ENCODE results near the gene PRR23C.
"Not testable (repeated sequence)": the region's sequence is repeated elsewhere in the genome, so short reads cannot be mapped to it uniquely, and the experiment has no call there.

PRR23C gene

DNA sequence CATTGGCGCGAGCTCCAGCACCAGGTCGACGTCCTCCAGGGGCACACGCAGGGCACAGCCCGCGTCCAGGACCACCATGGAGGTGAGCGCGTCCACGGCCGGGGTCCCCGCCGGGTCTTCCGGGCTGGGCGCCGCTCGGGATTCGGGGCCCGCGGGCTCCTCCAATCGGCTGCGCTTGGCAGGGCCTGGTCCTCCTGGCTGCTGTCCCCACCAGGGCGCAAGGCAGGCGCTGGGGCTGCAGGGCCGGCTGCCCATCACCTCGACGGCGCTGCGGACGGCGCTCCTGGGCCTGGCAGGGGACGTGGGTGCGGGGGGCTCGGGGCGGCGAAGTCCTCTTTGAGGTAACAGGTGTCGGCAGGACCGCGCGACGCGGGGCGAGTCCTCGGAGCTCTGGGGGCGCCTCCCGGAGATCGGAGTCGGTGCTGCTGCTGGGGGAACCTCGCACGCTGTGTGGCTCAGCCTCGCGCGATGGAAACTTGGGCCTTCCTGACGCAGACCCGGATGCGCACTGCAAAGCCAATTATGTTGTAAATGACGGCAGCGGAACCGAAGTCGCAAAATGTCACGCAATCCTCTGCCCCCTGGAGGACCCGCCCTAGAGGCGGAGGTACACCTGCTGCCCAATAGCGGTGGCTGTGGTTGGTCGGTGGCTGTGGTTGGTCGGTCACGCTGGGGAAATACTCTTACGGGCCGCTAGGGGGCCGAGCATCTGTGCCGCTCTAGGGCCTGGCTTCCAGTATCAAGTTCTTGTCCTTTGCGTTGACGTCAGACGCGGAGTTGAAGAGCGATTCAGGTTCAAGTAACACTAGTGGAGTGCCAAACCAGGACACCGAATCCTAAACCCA is at the start of gene PRR23C:
Gene PRR23C (minus strand): TSS at position 527 of the 845 bp plus-strand sequence. CDS start 272 bp downstream, at position 255.
- no peak for DNase-seq (ENCODE audit: low read depth in 1 of 2, low spot score in 1 of 2)

DNA sequence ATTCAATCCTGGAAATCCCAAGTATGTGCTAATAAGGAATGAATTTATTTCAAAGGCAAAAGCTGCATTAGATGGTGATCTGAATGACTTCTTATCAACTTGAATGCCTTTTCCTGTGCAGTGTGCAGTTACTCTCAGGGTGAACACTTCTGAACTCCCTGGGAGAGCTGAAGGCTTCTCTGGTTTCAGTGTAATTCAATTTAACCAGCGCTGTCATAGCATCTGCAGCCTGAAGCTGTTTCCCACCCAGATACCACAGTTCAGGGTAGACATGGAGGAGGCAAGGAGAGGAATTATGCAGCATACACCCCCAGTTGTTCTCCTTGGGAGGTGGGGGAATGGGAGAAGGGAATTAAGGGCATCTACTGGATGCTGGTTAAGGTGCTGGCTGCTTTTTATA is 49.1 kb upstream of the PRR23C start:
- no peak for DNase-seq (ENCODE audit: low read depth in 1 of 2, low spot score in 1 of 2)

- no peak for DNase-seq (ENCODE audit: low read depth in 1 of 2, low spot score in 1 of 2)
Measured at GRCh38 chr3:139088462-139089324, 44.0 kb upstream of the PRR23C start.

GRCh38 chr3:139087621-139088020 is 42.9 kb upstream of the PRR23C start:
- DNase-seq (ENCODE audit: low read depth in 1 of 2, low spot score in 1 of 2), result no peak

DNA sequence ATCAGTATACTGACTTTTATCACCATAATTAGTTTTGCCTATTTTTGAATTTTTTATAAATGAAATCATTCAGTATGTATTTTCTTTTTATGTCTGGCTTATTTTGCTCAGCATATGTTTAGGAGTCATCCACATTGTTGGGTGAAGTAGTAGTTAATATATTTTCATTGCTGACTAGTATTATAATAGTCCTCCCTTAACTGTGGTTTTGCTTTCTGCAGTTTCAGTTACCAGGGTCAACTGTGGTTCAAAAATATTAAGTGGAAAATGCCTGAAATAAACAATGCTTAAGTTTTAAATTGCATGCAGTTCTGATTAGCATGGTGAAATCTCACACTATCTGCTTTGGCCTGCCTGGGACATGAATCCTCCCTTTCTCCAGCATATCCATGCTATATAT is 39.5 kb upstream of the PRR23C start:
- DNase-seq (ENCODE audit: low read depth in 1 of 2, low spot score in 1 of 2), result no peak

DNA sequence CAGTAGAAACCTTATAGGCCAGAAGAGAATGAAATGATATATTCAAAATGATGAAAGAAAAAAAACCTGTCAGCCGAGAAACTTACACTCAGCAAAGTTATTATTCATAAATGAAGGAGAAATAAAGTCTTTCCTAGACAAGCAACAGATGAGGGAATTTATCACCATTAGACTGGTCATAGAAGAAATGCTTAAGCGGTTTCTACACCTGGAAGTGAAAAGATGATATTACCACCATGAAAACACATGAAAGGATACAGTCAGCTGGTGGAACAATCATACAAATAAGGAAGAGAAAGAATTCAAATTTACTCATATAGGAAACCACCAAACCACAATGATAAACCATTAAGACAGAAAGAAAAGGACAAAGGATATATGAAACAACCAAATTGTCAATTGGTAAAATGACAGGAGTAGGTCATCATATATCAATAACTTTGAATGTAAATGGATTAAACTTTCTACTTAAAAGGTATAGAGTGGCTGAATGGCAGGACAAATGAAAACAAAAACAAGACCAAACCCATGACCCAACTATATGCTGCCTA is 29.9 kb upstream of the PRR23C start:
- DNase-seq (ENCODE audit: low read depth in 1 of 2, low spot score in 1 of 2), result no peak

- no peak for DNase-seq (ENCODE audit: low read depth in 1 of 2, low spot score in 1 of 2)
Measured at GRCh38 chr3:139062918-139063317, 18.2 kb upstream of the PRR23C start.

- DNase-seq (ENCODE audit: low read depth in 1 of 2, low spot score in 1 of 2), result no peak
Measured at GRCh38 chr3:139052802-139053600, 8.3 kb upstream of the PRR23C start.

DNA sequence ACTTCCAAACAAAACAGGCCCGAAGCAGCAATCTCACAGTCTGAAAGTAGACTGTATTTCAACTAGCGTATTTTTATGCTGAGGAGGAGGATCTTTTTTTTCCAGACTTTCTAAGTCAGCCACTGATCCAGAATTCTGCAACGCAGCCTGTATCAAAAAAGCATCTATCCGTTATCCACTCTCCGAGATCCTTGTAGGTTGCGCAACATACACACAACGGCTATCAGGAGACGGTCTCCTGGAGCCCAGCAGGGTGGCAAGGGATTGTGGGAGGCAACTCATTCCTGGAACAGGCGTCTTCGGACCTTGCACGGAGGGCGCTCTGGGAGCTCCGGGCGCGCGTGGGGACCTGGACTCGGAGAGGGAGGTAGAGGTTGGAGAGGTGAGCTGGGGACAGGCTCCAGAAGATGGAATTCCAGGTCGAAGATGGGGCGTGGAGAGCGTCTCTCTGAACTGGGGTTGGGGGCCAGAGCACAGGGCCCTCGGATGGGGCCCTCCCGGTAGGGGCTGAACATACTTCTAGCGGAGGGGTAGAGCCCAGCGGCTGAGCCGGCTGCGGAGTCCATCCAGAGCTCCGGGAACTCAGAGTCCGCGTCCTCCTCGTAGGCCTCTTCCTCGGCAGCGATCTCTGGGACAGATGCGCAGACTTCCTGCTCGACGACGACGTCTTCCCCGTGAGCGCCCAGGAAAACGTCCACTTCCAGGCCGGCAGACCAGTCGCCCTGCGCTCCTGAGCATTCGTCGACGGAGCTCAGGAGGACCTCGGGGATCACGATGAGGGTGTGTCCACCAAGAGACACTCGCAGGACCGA is 932 bp downstream of the PRR23C start:
- no peak for DNase-seq (ENCODE audit: low read depth in 1 of 2, low spot score in 1 of 2)

DNA sequence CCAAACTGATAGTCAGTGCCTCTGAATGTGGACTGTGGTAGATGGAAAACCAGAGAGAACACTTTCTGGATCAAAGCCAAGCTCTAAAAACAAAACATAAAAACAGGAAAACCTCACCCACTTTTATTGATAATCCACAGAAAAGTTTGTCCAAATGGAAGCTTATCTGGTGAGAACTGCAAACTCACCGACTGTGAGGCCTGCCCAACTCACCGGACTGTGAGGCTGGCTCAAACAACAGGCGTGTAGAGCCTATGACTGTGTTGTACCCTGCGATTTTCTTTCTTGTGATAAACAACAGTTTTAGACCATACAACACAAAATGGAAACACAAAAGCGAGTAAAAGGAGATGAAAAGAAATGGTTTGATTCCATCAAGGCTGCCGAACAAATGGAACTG is 7.2 kb downstream of the PRR23C start:
- no peak for DNase-seq (ENCODE audit: low read depth in 1 of 2, low spot score in 1 of 2)

GRCh38 chr3:139032326-139033002 is 12.2 kb downstream of the PRR23C start:
- no peak for DNase-seq (ENCODE audit: low read depth in 1 of 2, low spot score in 1 of 2)

DNA sequence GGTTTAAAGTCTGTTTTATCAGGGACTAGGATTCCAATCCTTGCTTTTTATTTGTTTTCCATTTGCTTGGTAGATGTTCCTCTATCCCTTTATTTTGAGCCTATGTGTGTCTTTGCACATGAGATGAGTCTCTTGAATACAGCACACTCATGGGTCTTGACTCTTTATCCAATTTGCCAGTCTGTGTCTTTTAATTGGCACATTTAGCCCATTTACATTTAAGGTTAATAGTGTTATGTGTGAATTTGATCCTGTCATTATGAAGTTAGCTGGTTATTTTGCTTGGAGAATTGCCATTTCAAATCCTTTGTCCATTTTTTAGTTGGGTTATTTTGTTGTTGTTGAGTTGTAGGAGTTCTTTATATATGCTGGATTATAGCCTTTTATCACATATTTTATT is 14.1 kb downstream of the PRR23C start:
- not testable (repeated sequence) for DNase-seq (ENCODE audit: low read depth in 1 of 2, low spot score in 1 of 2)

DNA sequence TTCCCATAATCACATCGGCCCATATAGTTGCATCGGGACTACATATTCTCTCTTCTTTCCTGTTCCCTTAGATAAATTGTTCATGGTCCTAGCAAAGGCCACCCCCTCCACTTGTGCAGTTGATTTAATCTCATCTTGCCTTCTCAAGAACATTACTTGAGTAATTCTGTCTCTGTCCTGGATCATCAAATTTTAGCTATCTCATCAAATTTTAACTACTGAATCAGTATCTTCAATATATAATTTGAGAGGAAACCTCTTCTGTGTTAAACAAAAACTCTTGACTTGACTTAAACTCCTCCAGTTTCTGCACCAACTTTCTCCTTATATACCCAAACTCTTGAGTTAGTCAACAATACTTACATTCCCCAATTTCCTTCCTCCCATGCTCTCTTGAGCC is 19.7 kb downstream of the PRR23C start:
- DNase-seq (ENCODE audit: low read depth in 1 of 2, low spot score in 1 of 2), result no peak

DNA sequence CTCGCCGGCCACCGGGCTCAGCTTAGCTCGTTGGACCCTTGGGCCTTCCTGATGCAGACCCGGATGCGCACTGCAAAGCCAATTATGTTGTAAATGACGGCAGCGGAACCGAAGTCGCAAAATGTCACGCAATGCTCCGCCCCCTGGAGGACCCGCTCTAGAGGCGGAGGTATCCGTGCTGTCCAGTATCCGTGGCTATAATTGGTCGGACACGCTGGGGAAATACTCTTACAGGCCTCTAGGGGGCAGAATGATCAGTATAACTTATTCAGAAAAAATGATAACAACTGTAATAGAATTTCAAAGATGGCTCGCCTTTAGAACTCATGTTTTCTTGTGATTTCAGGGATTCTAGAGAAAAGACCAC is 23.8 kb downstream of the PRR23C start, which contains the start of gene PRR23B:
Gene PRR23B (minus strand): TSS at position 59 of the 367 bp plus-strand sequence. CDS start 265 bp downstream, outside the sequence.
- no peak for DNase-seq (ENCODE audit: low read depth in 1 of 2, low spot score in 1 of 2)

DNA sequence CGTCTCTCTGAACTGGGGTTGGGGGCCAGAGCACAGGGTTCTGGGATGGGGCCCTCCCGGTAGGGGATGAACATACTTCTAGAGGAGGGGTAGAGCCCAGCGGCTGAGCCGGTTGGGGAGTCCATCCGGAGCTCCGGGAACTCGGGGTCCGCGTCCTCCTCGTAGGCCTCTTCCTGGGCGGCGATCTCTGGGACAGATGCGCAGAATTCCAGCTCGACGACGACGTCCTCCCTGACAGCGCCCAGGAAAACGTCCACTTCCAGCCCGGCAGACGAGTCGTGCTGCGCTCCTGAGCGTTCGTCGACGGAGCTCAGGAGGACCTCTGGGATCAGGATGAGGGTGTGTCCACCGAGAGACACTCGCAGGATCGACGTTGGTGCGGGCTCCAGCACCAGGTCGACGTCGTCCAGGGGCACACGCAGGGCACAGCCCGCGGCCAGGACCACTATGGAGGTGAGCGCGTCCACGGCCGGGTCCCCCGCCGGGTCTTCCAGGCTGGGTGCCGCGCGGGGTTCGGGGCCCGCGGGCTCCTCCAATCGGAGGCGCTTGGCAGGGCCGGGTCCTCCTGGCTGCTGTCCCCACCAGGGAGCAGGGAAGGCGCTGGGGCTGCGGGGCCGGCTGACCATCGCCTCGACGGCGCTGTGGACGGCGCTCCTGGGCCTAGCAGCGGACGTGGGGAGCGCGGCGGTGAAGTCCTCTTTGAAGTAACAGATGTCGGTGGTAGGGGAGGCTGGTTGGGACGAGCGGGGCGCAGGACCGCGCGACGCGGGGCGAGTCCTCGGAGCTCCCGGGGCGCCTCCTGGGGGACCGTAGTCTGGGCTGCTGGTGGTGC is 24.4 kb downstream of the PRR23C start:
- DNase-seq (ENCODE audit: low read depth in 1 of 2, low spot score in 1 of 2), result no peak

DNA sequence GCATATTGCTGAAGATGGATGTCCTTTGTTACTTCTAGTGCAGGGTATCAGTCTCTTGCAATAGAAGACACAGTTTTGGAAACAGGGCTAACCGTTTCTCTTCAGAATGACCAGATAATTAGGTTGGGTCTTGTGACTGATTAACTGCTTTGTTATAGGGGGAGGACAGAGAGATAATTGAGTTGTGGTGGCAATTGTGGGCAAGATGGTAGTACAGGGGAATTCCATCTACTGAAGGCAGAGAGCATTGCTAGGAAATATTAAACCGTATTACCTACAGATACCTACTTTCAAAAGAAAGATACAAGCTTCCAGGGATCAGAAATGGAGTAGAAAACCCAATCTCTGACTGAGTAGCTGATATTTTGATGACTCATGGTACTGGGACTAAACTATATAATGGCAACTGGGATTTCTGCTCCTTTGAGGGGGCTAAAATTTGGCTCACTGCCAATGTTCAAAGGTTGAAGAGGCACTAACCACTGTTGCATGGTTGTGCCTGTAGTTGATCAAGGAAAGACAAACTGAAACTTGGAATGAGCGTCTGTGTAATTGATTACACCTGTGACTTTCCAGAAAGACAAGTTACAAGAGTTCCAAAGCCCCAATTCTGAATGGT is 28.2 kb downstream of the PRR23C start:
- no peak for DNase-seq (ENCODE audit: low read depth in 1 of 2, low spot score in 1 of 2)

DNA sequence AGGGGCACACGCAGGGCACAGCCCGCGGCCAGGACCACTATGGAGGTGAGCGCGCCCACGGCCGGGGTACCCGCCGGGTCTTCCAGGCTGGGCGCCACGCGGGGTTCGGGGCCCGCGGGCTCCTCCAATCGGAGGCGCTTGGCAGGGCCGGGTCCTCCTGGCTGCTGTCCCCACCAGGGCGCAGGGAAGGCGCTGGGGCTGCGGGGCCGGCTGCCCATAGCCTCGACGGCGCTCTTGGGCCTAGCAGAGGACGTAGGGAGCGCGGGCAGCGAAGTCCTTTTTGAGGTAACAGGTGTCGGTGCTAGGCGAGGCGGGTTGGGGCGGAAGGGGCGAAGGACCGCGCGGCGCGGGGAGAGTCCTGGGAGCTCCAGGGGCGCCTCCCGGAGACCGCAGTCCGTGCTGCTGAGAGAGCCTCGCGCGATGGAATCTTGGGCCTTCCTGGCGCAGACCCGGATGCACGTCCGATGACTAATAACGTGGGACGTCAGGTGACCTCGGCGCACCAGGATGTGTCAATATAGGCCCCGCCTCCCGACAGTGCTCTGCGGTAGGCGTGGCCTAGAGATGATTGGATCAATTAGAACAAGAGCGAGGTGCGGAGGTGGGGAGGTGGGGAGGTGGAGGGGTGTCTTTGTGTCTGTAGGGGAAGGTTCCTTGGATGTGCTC is 38.5 kb downstream of the PRR23C start, which contains the start of gene PRR23A:
Gene PRR23A (minus strand): TSS at position 218 of the 666 bp plus-strand sequence. CDS start 0 bp downstream, at position 218.
- no peak for DNase-seq (ENCODE audit: low read depth in 1 of 2, low spot score in 1 of 2)

All from activated CD4-positive, alpha-beta T cell treated with anti-CD3 and anti-CD28 coated beads, Interleukin-2, amount 50 U/mL, for 24 hours (primary cell).